G401 (cell line): Measurements from ENCODE around the gene MEN1. TPM values are rescaled to one million over a fixed set of nuclear protein-coding genes. Genes with fewer than 3 reads are reported as not detected.
A peak's percentile ranks its signal among the peaks of the same experiment; 100 is the strongest.

Experiments
- DNase-seq: peaks from one replicate; pipeline ENCODE4 v3.0.0-alpha.2; 2015; ENCODE audit warnings: low spot score
- in situ Hi-C: cut with HindIII; loops from 2 replicates; pipeline ENCODE4 v1.10.0; 2016; ENCODE audit warnings: low sequenced_read_pairs, mixed read lengths
- total RNA-seq: library from RNA; depleted of rRNA; stranded (reverse); fragments of >200 nt; shearing (Covaris generic); gene quantifications from 2 replicates; pipeline ENCODE4 v1.2.3, GENCODE V29; 2014

MEN1 gene
- total RNA-seq, 1 experiment from 2014 or later, result 13.9 TPM

GRCh38 chr11:64772303-64773018 lies 37.9 kb downstream of the MEN1 start:
- in situ Hi-C loops, result loop anchor here (10.0 kb wide), 1 partner anchor 82 kb away; no protein-coding TSS in a partner anchor
- no peak for DNase-seq

DNA sequence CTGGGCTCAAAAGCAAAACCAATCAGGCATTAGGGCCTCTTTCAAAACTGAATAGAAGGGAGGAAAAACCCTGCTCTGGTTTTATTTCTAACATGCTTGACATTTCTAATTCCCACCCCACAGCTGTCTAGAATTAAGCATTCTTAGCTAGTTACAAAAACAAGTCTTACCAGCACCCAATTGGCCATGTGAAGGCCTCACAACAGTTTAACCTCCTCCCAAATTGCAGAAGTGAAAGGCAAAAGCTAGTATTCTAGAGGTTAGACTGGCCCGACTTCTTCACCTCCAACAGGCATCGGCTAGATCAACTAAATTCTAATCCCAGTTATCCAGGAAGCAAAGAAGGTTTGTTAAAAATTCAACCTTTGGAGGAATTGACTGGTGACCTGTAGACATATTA lies 38.5 kb downstream of the MEN1 start:
- DNase-seq, result no peak
- in situ Hi-C loops, result loop anchor here (10.0 kb wide), 1 partner anchor 83 kb away; no protein-coding TSS in a partner anchor

DNA sequence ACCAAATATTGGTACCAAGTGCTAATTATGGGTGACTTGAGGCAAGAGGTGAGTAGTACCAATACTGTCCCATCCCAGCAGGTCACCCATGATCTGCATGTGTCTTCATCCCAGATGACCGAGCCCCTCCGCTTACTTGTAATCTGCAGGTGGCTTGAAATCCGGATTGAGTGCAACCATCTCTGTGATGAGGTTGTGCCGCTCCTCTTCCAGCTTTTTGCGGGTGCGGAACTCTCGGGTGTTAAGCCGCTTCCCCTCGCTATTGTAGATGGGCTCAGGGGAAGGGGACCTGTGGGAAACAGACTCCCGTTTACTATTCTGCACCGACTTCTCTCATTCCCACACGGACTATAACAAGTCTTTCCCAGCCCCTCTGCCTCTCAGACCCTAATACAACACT lies 40.2 kb downstream of the MEN1 start:
- DNase-seq, result no peak

DNA sequence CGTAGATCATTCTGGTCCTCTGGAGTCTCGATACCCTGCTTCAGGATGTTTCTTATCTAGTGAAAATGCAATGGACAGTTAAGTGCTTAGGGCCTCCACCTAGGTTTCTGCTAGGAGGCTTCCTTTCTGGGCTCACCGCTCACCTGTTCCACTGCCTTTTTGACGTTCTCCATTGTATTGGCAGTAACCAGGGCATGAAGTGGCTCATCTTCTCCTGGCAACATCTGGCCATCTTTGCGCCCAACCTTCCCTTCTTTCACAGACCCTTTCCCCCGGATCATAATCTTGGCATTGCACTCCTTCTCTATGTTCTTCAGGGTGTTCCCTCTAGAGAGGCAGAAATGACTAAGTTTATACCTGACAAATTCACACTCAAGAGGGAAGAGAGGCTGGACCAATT lies 41.1 kb downstream of the MEN1 start:
- no peak for DNase-seq
- in situ Hi-C loops, result no loop called here

More for the DNA sequence above, 40.2 kb downstream of the MEN1 start:
- in situ Hi-C loops, result loop anchor here (10.0 kb wide), 1 partner anchor 85 kb away; no protein-coding TSS in a partner anchor

DNA sequence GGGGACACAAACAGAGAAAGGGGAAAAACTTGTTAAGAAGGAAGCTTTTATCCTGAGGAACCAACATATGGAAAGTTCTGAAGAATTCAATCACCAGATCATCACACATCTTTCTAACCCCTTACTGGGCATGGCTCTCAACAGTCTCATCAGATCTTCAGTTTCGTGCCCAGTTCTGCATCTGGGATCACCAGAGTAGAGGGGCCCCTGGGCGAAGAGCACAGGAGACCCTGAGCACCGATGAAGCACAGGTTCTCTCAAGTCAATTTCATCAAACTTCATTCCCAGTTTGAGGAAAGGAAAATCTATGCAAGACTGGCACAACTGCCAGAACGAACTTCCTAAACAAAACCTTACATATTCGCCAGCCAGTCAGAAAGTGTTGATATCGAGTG lies 42.1 kb downstream of the MEN1 start:
- in situ Hi-C loops, result no loop called here
- DNase-seq, result no peak

GRCh38 chr11:64767344-64768299 lies 42.7 kb downstream of the MEN1 start:
- in situ Hi-C loops, result no loop called here
- peak; percentile 57 for DNase-seq

GRCh38 chr11:64766881-64767280 lies 43.5 kb downstream of the MEN1 start:
- in situ Hi-C loops, result no loop called here
- no peak for DNase-seq

GRCh38 chr11:64765851-64766665 lies 44.3 kb downstream of the MEN1 start:
- in situ Hi-C loops, result no loop called here
- DNase-seq, result no peak

DNA sequence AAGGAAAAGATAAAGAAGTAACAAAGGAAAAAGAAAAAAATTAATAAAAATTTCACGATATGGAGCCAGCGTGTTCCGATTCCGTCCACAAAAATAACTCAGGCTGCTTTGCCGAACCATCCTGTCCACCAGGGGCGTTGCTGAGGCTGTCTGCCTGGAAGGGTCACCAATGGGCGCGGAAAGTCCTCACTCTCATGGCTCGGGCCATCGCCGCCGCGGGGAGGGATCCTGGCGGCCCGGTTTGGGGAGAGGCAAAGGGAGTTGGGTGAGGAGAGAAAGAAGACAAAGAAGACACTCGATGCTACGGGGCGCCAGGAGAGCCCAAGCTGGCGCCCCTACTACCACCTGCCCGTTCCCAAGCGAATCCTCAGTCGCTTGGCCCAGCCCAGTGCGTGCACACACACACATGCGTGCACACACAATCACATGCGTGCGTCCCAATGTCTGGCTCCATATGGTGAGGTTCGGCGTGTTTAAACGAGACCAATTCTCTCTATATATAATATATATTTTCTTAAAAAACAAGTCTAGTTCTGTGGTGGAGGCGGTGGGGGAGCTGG lies 45.0 kb downstream of the MEN1 start:
- in situ Hi-C loops, result no loop called here
- DNase-seq, result peak; percentile 55

- in situ Hi-C loops, result no loop called here
- DNase-seq, result no peak
Measured at GRCh38 chr11:64764753-64765152, 45.6 kb downstream of the MEN1 start.

GRCh38 chr11:64764040-64764611 lies 46.2 kb downstream of the MEN1 start:
- in situ Hi-C loops, result no loop called here
- DNase-seq, result no peak

- in situ Hi-C loops, result no loop called here
- no peak for DNase-seq
Measured at GRCh38 chr11:64763526-64764039, 46.8 kb downstream of the MEN1 start.

GRCh38 chr11:64762674-64763525 lies 47.5 kb downstream of the MEN1 start:
- in situ Hi-C loops, result no loop called here
- peak; percentile 47 for DNase-seq

- in situ Hi-C loops, result no loop called here
- peak; percentile 54 for DNase-seq
Measured at GRCh38 chr11:64762277-64762673, 48.1 kb downstream of the MEN1 start.

DNA sequence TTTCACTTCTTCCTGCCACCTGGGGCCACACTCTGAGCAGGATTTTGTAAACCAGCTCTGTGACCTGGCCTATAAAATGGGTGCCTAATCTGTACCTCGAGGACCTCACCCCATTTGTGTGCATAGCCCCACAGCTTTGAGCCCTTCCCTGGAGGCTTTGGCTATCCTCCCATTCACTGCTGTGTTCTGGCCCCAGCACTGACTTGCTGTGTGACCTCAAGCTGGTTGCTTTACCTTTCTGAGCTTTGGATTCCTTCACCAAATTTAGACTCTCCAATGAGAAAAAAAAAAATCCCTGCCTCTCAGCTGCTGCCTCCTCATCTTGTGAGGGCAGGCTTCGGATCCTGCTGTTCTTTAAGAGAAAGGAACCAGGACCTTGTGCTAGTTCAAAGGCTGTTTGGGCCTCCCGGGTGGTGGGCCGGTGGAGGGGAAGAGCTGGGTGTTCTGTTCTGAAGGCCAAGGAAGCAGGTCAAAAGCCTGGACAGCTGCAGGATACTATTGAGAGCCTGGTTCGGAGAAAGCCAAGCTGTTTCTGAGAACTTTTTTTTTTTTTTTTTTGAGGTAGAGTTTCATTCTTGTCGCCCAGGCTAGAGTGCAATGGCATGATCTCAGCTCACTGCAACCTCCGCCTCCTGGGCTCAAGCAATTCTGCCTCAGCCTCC lies 49.5 kb downstream of the MEN1 start:
- in situ Hi-C loops, result no loop called here
- DNase-seq, result no peak

DNA sequence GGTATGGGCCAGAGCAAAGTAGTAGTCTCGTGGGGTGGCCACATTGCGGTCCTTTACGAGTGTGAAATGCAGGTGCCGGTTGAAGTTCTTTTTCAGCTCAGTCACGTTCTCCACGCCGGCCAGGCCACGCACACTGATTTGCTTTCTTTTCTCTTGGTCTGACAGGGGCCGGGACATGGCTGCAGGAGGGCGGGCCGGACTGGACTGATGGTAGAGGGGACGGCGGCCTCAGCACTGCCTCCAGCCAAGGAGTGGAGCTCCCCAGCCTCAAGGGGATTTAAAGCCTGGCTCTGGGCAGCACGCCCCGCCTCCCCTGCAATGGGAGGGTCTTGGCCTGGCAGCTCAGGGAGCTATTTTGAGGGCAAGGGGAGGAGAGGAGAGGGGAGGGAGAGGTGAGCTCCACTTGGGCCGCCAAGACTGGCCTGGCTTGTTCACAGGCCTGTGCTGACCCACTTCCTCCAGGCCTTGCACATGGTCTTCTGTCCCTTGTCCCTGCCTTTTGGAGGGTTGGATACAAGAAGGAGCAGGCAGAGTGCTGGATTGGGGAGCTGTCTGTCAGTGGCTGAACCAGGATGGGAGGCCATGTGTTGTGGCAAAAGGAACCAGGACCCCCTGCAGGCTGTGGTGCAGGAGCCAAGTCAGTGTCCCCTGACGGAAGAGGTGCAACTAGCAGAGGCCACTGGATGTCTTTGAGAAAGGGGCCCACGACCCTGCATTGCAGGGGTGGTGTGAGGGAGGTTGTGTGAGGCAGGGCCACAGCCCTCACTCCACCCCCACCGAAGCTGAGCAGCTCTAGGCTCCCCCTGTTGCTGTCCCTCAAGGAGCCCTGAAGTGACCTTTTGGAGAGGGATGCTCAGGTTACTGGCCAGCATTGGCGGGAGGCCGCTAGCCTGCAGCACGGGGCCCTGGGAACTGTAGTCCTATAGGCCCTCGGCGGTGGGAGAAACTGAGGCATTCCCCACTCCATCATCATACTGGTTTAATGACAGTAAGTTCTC lies 50.3 kb downstream of the MEN1 start, which contains the start of gene PYGM:
Gene PYGM (minus strand): TSS at position 253 of the 998 bp plus-strand sequence. CDS start 76 bp downstream, at position 177.
- in situ Hi-C loops, result no loop called here
- peak; percentile 86 for DNase-seq
